Neural crest cell (in vitro differentiated cells): ENCODE results near the gene PLA2G4A. TPM values are rescaled to one million over a fixed set of nuclear protein-coding genes. Genes with fewer than 3 reads are reported as not detected.
"Not testable (repeated sequence)": the region's sequence is repeated elsewhere in the genome, so short reads cannot be mapped to it uniquely, and the experiment has no call there.

ENCODE experiments used
- DNase-seq: peaks from one replicate; pipeline ENCODE4 v3.0.0; 2021; ENCODE audit warnings: low read depth, mixed read lengths, low spot score
- H3K27ac Mint-ChIP-seq: one replicate; pipeline ENCODE4 v1.8.0; 2021; ENCODE audit warnings: mild to moderate bottlenecking, mixed read lengths; ENCODE audit not compliant: unreplicated experiment
- H3K27me3 Mint-ChIP-seq: 2 replicates; pipeline ENCODE4 v1.8.0; 2021; ENCODE audit warnings: low read depth, mild to moderate bottlenecking, mixed read lengths
- H3K36me3 Mint-ChIP-seq: 2 replicates; pipeline ENCODE4 v1.8.0; 2021; ENCODE audit warnings: low read depth, mild to moderate bottlenecking, mixed read lengths
- H3K4me1 Mint-ChIP-seq: 2 replicates; pipeline ENCODE4 v1.8.0; 2021; ENCODE audit warnings: mixed read lengths
- H3K4me3 Mint-ChIP-seq: one replicate; pipeline ENCODE4 v1.8.0; 2021; ENCODE audit warnings: mild to moderate bottlenecking, mixed read lengths
- H3K9me3 Mint-ChIP-seq: 2 replicates; pipeline ENCODE4 v1.8.0; 2021; ENCODE audit warnings: mixed read lengths
- total RNA-seq: library from RNA; stranded (reverse); gene quantifications from 2 replicates; pipeline ENCODE4 v1.2.1, GENCODE V29; 2021
- TF ChIP-seq, protein P1 (sequence below): fragments of 200-600 bp; sonication (generic); conservative IDR thresholded peaks from 2 replicates; pipeline ENCODE4 v1.5.0; 2021; ENCODE audit warnings: antibody characterized with exemption, mild to moderate bottlenecking

The PLA2G4A gene
- total RNA-seq, 1 donor from 2014 or later, result 4.5 TPM

DNA sequence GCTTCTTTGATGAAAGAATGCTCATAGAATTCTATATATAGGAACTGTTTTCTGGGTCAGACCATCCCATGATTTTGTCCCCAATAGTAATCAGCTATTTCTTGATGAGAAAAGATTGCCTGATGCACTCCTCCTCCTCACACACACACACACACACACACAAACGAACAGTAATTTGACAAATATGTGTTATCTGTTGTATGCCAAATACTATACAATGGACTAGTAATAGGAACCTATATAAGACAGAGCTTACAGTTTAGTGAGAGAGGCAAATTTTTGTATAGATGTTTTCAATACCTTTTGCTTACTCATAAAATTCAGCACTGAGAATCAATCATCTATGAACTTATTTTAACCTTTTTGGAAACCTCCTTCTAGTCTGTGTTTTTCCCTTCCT, 76.8 kb downstream of the PLA2G4A start:
- H3K27ac Mint-ChIP-seq, result no peak overlapping the region
- no peaks in the 10 kb centered on the region for H3K4me1 Mint-ChIP-seq
- peaks cover 5% of the 10 kb centered on the region for H3K9me3 Mint-ChIP-seq
- TF ChIP-seq, protein P1, sequence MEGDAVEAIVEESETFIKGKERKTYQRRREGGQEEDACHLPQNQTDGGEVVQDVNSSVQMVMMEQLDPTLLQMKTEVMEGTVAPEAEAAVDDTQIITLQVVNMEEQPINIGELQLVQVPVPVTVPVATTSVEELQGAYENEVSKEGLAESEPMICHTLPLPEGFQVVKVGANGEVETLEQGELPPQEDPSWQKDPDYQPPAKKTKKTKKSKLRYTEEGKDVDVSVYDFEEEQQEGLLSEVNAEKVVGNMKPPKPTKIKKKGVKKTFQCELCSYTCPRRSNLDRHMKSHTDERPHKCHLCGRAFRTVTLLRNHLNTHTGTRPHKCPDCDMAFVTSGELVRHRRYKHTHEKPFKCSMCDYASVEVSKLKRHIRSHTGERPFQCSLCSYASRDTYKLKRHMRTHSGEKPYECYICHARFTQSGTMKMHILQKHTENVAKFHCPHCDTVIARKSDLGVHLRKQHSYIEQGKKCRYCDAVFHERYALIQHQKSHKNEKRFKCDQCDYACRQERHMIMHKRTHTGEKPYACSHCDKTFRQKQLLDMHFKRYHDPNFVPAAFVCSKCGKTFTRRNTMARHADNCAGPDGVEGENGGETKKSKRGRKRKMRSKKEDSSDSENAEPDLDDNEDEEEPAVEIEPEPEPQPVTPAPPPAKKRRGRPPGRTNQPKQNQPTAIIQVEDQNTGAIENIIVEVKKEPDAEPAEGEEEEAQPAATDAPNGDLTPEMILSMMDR, result no peak
- H3K36me3 Mint-ChIP-seq, result peaks cover 8% of the 10 kb centered on the region
- H3K4me3 Mint-ChIP-seq, result no peak overlapping the region
- H3K27me3 Mint-ChIP-seq, result no peaks in the 10 kb centered on the region
- no peak for DNase-seq

DNA sequence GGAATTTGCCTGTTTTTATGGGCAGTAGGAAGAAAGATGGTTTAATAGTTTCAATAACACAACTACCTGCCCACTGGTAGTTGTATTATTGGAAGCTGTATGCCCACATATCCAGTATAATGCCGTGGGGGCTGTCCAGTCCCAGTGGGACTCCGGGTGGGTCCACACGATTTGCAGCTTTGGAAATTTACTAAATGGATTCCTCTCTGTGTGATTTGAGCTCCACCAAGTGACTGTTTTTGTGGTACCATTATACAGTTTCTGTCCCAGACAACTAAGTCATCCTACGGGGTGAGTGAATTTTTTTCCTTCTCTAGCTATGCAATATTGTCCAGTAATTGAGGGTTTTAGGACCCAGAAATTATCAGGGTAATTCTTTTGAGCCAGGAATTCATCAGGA, 86.8 kb downstream of the PLA2G4A start:
- no peak overlapping the region for H3K4me3 Mint-ChIP-seq
- TF ChIP-seq, protein P1, result no peak
- no peaks in the 10 kb centered on the region for H3K9me3 Mint-ChIP-seq
- no peak overlapping the region for H3K27ac Mint-ChIP-seq
- DNase-seq, result no peak
- peaks cover 2% of the 10 kb centered on the region for H3K36me3 Mint-ChIP-seq
- H3K27me3 Mint-ChIP-seq, result no peaks in the 10 kb centered on the region
- H3K4me1 Mint-ChIP-seq, result no peaks in the 10 kb centered on the region

DNA sequence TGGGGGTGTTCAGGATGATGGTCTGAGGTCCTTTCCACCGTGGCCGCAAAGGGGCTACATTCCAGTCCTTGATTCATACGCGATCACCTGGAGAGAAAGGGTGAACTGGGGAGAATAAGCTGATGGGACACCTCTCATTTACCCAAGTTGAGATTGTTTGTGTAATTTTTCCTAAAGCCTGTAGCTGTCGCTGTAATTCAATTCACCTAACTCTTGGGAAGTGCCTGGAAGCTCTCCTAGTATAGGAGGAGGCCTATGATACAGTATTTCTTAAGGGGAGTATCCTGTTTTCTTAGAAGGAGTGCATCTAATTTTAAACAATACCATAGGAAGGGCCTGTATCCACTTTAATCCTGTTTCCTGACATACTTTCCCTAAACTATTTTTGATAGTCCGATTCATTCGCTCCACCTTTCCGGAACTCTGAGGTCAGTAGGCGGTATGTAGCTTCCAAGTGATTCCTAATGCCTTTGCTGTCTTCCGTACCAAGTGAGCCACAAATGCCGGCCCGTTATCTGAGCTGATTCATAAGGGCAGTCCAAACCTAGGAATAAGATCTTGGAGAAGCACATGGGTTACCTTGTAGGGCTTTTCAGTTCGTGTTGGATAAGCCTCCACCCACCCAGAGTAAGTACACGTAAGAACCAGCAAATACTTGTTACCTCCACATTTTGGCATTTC, 88.5 kb downstream of the PLA2G4A start:
- not testable (repeated sequence) for H3K4me1 Mint-ChIP-seq, DNase-seq, H3K36me3 Mint-ChIP-seq, H3K27me3 Mint-ChIP-seq, H3K9me3 Mint-ChIP-seq, H3K4me3 Mint-ChIP-seq, H3K27ac Mint-ChIP-seq

DNA sequence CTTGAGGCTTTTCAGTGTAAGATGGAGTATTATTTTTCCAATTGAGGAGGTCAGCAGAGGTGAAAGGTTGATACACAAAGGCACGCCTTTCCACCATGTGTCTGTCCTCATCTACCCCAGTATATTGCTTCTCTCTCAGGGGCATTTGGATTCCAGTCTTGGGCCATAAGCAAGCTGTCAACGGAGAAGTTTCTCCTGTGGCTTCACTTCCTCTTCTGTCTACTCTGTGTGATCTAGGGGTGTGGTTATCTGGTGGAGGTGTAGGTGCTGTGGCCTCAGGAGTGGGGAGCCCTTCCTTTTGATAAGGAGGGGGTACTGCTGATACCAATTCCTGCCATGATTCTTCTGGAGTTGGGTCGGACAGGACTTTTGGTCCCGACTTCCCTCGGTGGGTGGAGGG, 92.6 kb downstream of the PLA2G4A start:
- Mint-ChIP-seq H3K36me3 (peaks cover 10% of the 10 kb centered on the region), H3K9me3 (peaks cover 13% of the 10 kb centered on the region)
- H3K27me3 Mint-ChIP-seq, H3K4me1 Mint-ChIP-seq, H3K4me3 Mint-ChIP-seq, DNase-seq, H3K27ac Mint-ChIP-seq: not testable (repeated sequence)

DNA sequence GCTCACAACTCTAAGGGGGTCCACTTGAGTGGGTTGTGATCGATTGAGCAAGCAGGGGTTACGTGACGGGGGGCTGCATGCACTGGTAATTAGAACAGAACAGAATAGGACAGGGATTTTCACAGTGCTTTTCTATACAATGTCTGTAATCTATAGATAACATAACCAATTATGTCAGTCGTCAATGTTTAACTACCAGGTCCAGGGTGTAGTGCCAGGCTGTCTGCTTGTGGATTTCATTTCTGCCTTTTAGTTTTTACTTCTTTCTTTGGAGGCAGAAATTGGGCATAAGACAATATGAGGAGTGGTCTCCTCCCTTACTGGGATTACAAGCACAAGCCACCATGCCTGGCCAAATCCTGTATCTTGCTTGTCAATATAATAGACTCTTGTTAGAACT, 94.1 kb downstream of the PLA2G4A start:
- not testable (repeated sequence) for H3K27me3 Mint-ChIP-seq, DNase-seq, H3K4me3 Mint-ChIP-seq, H3K27ac Mint-ChIP-seq
- H3K36me3 Mint-ChIP-seq, result peaks cover 10% of the 10 kb centered on the region
- peaks cover 13% of the 10 kb centered on the region for H3K9me3 Mint-ChIP-seq
- H3K4me1 Mint-ChIP-seq, result peaks cover 14% of the 10 kb centered on the region

DNA sequence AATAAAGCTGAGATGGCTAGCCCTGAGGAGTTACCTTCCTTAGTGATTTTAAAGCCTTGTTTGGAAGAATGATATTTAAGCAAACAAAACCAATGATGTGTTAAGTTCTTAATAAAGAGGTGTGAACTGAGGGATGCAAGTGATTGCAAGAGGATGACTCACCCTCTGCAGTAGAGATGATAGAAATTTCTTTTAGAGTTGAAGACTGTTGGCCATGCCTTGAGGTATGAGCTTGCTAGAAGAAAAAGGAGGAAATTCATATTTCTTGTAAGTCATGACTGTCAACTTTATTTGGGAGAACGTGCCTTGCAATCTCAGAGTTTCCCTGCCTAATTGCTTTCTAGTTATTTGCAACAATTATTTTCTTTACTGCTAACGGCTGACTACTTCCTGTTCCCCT, 94.7 kb downstream of the PLA2G4A start:
- DNase-seq, result no peak
- H3K4me3 Mint-ChIP-seq, result no peak overlapping the region
- peaks cover 13% of the 10 kb centered on the region for H3K9me3 Mint-ChIP-seq
- TF ChIP-seq, protein P1, result no peak
- no peaks in the 10 kb centered on the region for H3K27me3 Mint-ChIP-seq
- H3K36me3 Mint-ChIP-seq, result peaks cover 10% of the 10 kb centered on the region
- H3K27ac Mint-ChIP-seq, result no peak overlapping the region
- H3K4me1 Mint-ChIP-seq, result peaks cover 16% of the 10 kb centered on the region

DNA sequence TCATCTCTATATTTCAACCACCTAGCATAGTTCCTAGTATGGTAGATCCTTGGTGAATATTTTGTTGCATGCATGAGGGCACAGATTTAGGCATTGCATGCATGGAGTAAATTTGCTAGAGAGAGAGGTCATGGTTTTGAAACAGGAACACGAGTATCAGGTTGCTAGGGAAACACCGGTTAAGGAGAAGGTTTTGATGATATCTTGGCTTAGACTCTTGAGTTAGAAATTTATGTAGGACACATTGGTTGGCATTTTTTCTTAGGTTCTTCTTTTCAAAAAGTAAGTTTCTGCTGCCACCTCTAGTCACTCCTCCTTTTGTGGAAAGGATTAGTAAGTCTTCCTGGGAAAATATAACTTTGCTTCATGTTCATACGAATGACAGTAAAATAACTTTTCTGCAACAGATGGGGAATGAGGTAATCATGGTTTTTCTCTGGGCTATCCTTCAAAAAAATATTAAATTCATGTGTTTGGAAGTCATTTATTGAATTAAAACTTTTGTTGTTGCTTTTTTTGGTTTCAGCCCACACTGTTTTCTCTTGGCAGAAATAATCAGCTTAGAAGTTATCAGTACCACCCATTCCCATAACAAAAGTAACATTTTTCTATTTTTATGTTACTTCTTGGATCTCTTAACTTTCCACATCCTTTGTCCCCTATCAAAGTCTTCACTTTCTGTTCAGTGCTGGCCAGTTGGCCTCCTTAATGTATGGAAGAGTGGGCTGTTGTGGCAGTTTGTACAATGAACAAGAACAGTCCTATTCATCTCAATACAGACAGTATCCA, 97.3 kb downstream of the PLA2G4A start:
- Mint-ChIP-seq H3K27me3 (no peaks in the 10 kb centered on the region), H3K27ac (no peak overlapping the region), H3K36me3 (peaks cover 10% of the 10 kb centered on the region), H3K4me1 (peaks cover 16% of the 10 kb centered on the region), H3K9me3 (peaks cover 9% of the 10 kb centered on the region), H3K4me3 (no peak overlapping the region)
- DNase-seq, result no peak
- TF ChIP-seq, protein P1, result no peak
